ENCODE results near the gene FN3KRP.
A peak's percentile ranks its signal among the peaks of the same experiment; 100 is the strongest.
"Not testable (repeated sequence)": the region's sequence is repeated elsewhere in the genome, so short reads cannot be mapped to it uniquely, and the experiment has no call there.

Gene FN3KRP

GRCh38 chr17:82754297-82755208 is 38.0 kb downstream of the FN3KRP start:
- DNase-seq (ENCODE audit: low read depth): peak; percentile 66
- TF ChIP-seq CTCF (conservative IDR thresholded peaks at IDR 0.05; ENCODE audit: control insufficient read depth, insufficient read depth, low read depth, low read length): no peak
- peak overlapping the region; percentile 20 for H3K4me3 ChIP-seq (ENCODE audit: control insufficient read depth, low read depth, low read length)

- H3K4me3 ChIP-seq (ENCODE audit: control insufficient read depth, low read depth, low read length): no peak overlapping the region
- no peak for TF ChIP-seq CTCF (conservative IDR thresholded peaks at IDR 0.05; ENCODE audit: control insufficient read depth, insufficient read depth, low read depth, low read length)
- no peak for DNase-seq (ENCODE audit: low read depth)
Measured at GRCh38 chr17:82756166-82756565, 39.7 kb downstream of the FN3KRP start.

GRCh38 chr17:82765371-82765770 is 48.9 kb downstream of the FN3KRP start:
- no peak overlapping the region for H3K4me3 ChIP-seq (ENCODE audit: control insufficient read depth, low read depth, low read length)
- DNase-seq (ENCODE audit: low read depth): no peak
- no peak for TF ChIP-seq CTCF (conservative IDR thresholded peaks at IDR 0.05; ENCODE audit: control insufficient read depth, insufficient read depth, low read depth, low read length)

GRCh38 chr17:82767041-82767754 is 50.7 kb downstream of the FN3KRP start:
- no peak overlapping the region for H3K4me3 ChIP-seq (ENCODE audit: control insufficient read depth, low read depth, low read length)
- DNase-seq (ENCODE audit: low read depth): peak; percentile 55
- peak; percentile 64 for TF ChIP-seq CTCF (conservative IDR thresholded peaks at IDR 0.05; ENCODE audit: control insufficient read depth, insufficient read depth, low read depth, low read length)

GRCh38 chr17:82769041-82769440 is 52.5 kb downstream of the FN3KRP start:
- DNase-seq (ENCODE audit: low read depth): no peak
- no peak for TF ChIP-seq CTCF (conservative IDR thresholded peaks at IDR 0.05; ENCODE audit: control insufficient read depth, insufficient read depth, low read depth, low read length)
- no peak overlapping the region for H3K4me3 ChIP-seq (ENCODE audit: control insufficient read depth, low read depth, low read length)

GRCh38 chr17:82772026-82772425 is 55.5 kb downstream of the FN3KRP start:
- peak; percentile 76 for DNase-seq (ENCODE audit: low read depth)
- no peak for TF ChIP-seq CTCF (conservative IDR thresholded peaks at IDR 0.05; ENCODE audit: control insufficient read depth, insufficient read depth, low read depth, low read length)

GRCh38 chr17:82774456-82774855 is 58.0 kb downstream of the FN3KRP start:
- not testable (repeated sequence) for H3K4me3 ChIP-seq (ENCODE audit: control insufficient read depth, low read depth, low read length); DNase-seq (ENCODE audit: low read depth)

More at GRCh38 chr17:82772026-82772425, 55.5 kb downstream of the FN3KRP start:
- no peak overlapping the region for H3K4me3 ChIP-seq (ENCODE audit: control insufficient read depth, low read depth, low read length)

Measured in fibroblast of mammary gland (primary cell).